Gastrocnemius medialis (tissue), 4 donors: ENCODE measurements around the gene CHST3. TPM values are rescaled to one million over a fixed set of nuclear protein-coding genes. Genes with fewer than 3 reads are reported as not detected.

ENCODE experiments used
- ATAC-seq, 2 donors: fragments of 150-250 bp; one replicate each; pipeline ENCODE4 v1.9.1; 2016
- DNase-seq, 2 donors: peaks; one replicate each; pipeline ENCODE4 v3.0.0-alpha.2; 2019
- H3K27ac ChIP-seq, 4 donors: fragments of 200-600 bp; sonication (generic); 1 replicate in 1 of 4; 2 replicates in 3 of 4; pipeline ENCODE4 v1.5.1; 2016 to 2018; ENCODE audit warnings: mild to moderate bottlenecking in 2 of 4, moderate library complexity in 1 of 4
- H3K27me3 ChIP-seq, 3 donors: fragments of 200-600 bp; sonication (generic) in 2 of 3; 1 replicate in 1 of 3; 2 replicates in 2 of 3; pipeline versions ENCODE4 v1.5.1 to v1.6.0; 2016 to 2019; ENCODE audit warnings: mild to moderate bottlenecking in 1 of 3, moderate library complexity in 1 of 3
- H3K36me3 ChIP-seq, 2 donors: fragments of 200-600 bp; sonication (generic) in 1 of 2; one replicate each; pipeline ENCODE4 v1.5.1; 2017 to 2018
- H3K4me1 ChIP-seq, 2 donors: fragments of 200-600 bp; sonication (generic) in 1 of 2; one replicate each; pipeline ENCODE4 v1.5.1; 2016 to 2017; ENCODE audit warnings: mild to moderate bottlenecking in 2 of 2
- H3K4me3 ChIP-seq, 4 donors: fragments of 200-600 bp; sonication (generic) in 3 of 4; 1 replicate in 1 of 4; 2 replicates in 3 of 4; pipeline ENCODE4 v1.5.1; 2016 to 2019; ENCODE audit warnings: mild to moderate bottlenecking in 2 of 4
- H3K9me3 ChIP-seq, 3 donors: fragments of 200-600 bp; sonication (generic) in 2 of 3; 1 replicate in 1 of 3; 2 replicates in 2 of 3; pipeline ENCODE4 v1.5.1; 2016 to 2019
- CTCF ChIP-seq, 5 experiments: fragments of 450-650 bp in 3 of 5; fragments of 200-600 bp in 2 of 5; sonication (generic) in 2 of 5; IDR thresholded peaks in 4 of 5; conservative IDR thresholded peaks in 1 of 5; 1 replicate in 4 of 5; 2 replicates in 1 of 5; pipeline ENCODE4 v1.5.1; 2016 to 2019; ENCODE audit warnings: antibody characterized with exemption in 5 of 5, mild to moderate bottlenecking in 3 of 5, moderate library complexity in 3 of 5
- POLR2A ChIP-seq, 2 donors: fragments of 450-650 bp; IDR thresholded peaks; one replicate each; pipeline ENCODE4 v1.6.1; 2017; ENCODE audit warnings: antibody characterized with exemption in 2 of 2, mild to moderate bottlenecking in 2 of 2, moderate library complexity in 2 of 2
- in situ Hi-C, 4 donors: fragments of 200-750 bp; cut with MboI; loops; one replicate each; pipeline versions ENCODE4 v1.15.0 to v1.8.0; 2017; ENCODE audit warnings: low sequenced_read_pairs in 4 of 4
- intact Hi-C: fragments of 100-400 bp; cut with DNase I; formaldehyde crosslinking; loops from one replicate; pipeline ENCODE4 v1.15.1; 2023; ENCODE audit warnings: low total_unique reads
- total RNA-seq, 4 donors: library from RNA; depleted of rRNA; stranded (reverse); fragments of >200 nt; gene quantifications; one replicate each; pipeline versions ENCODE4 v1.1.0 to v1.2.3, GENCODE V29; 2016

Gene CHST3
- total RNA-seq, 4 donors from 2014 or later: 11.5 to 31.6 (median 16.3) TPM

GRCh38 chr10:71970331-71970730, 6.1 kb downstream of the CHST3 start:
- TF ChIP-seq POLR2A (IDR thresholded peaks at IDR 0.05) (peak; percentile 46 to 63), CTCF (IDR thresholded peaks at IDR 0.05 in 4 of 5, conservative IDR thresholded peaks at IDR 0.05 in 1 of 5) (peak in 4 of 5 experiments; percentile 13 to 41 (median 36))
- Histone ChIP-seq H3K27me3 (no peaks in the 10 kb centered on the region), H3K27ac (peak overlapping the region; percentile 54 to 93 (median 84)), H3K36me3 (no peaks in the 10 kb centered on the region), H3K4me1 (peaks cover 91 to 95% of the 10 kb centered on the region in 2 donors), H3K4me3 (peak overlapping the region in 2 of 4 donors; percentile 2 to 36), H3K9me3 (no peaks in the 10 kb centered on the region)
- intact Hi-C loops: no loop called here
- ATAC-seq (peak; percentile 16 to 56), DNase-seq (peak; percentile 64 to 75)
- in situ Hi-C loops: loop anchor here in 3 of 4 donors (25.0 kb wide), 1 partner anchor 367 kb away; no protein-coding TSS in a partner anchor

DNA sequence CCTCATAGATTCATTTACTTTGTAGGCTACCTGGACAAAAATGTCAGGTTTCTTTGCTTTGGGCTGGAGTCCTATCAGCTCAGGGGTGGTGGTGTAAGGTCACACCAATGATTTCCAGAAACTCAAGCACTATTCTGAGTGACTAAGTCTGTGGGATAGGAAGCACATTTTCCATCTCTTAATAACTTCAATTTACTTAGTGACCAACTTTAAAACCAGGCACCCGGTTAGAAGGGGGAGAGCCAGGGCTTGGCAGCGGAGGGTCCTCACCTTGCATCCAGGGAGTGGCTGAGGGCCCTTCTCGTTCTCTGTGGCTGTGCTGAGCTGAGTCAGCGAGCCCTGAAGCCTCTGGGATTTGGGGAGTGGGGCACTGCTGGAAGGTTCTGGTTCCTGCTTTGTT, 6.7 kb downstream of the CHST3 start:
- H3K4me3 ChIP-seq: peak overlapping the region in 2 of 4 donors; percentile 2 to 36
- ATAC-seq: no peak

DNA sequence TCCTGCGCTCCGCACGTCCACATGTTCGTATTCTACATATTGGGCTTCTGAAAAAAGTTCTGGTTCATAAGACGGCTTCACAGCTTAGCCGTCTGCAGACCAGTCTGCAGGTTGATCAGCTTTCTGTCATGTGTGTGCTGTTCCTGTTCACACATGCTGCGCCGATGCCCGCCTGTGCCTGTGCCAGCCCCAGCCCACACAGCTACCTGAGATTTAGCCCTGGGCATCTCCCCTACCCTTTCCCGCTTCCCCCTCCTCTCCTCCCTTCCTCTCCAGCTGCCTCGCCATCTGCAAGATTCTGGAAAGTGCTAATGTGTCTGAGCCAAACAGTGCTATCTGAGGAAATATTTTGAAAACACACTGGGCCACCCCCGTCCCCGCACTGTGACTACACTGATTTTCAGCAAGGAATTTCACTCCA, 7.1 kb downstream of the CHST3 start:
- intact Hi-C loops (no loop called here), in situ Hi-C loops (loop anchor here in 3 of 4 donors (25.0 kb wide), 1 partner anchor 366 kb away; no protein-coding TSS in a partner anchor)
- Histone ChIP-seq H3K4me1 (peaks cover 89 to 95% of the 10 kb centered on the region in 2 donors), H3K9me3 (no peaks in the 10 kb centered on the region), H3K27ac (peak overlapping the region; percentile 54 to 93 (median 84)), H3K36me3 (no peaks in the 10 kb centered on the region), H3K4me3 (peak overlapping the region in 2 of 4 donors; percentile 2 to 36), H3K27me3 (no peaks in the 10 kb centered on the region)
- DNase-seq (no peak), ATAC-seq (no peak)
- TF ChIP-seq POLR2A (IDR thresholded peaks at IDR 0.05): no peak

More for the DNA sequence above, 6.7 kb downstream of the CHST3 start:
- TF ChIP-seq CTCF (IDR thresholded peaks at IDR 0.05 in 4 of 5, conservative IDR thresholded peaks at IDR 0.05 in 1 of 5) (no peak), POLR2A (IDR thresholded peaks at IDR 0.05) (no peak)
- H3K9me3 ChIP-seq: no peaks in the 10 kb centered on the region
- no peaks in the 10 kb centered on the region for H3K27me3 ChIP-seq
- H3K4me1 ChIP-seq: peaks cover 89 to 95% of the 10 kb centered on the region in 2 donors
- H3K36me3 ChIP-seq: no peaks in the 10 kb centered on the region
- intact Hi-C loops (no loop called here), in situ Hi-C loops (loop anchor here in 3 of 4 donors (25.0 kb wide), 1 partner anchor 366 kb away; no protein-coding TSS in a partner anchor)
- peak overlapping the region; percentile 54 to 93 (median 84) for H3K27ac ChIP-seq
- no peak for DNase-seq

- Histone ChIP-seq H3K4me1 (peaks cover 91 to 95% of the 10 kb centered on the region in 2 donors), H3K27ac (peak overlapping the region; percentile 54 to 93 (median 84)), H3K36me3 (no peaks in the 10 kb centered on the region), H3K9me3 (no peaks in the 10 kb centered on the region), H3K27me3 (no peaks in the 10 kb centered on the region), H3K4me3 (peak overlapping the region in 1 of 4 donors; percentile 36)
- no peak for ATAC-seq
- intact Hi-C loops (no loop called here), in situ Hi-C loops (loop anchor here in 3 of 4 donors (25.0 kb wide), 1 partner anchor 365 kb away; no protein-coding TSS in a partner anchor)
- DNase-seq: no peak
- TF ChIP-seq CTCF (IDR thresholded peaks at IDR 0.05 in 4 of 5, conservative IDR thresholded peaks at IDR 0.05 in 1 of 5): no peak
- no peak for TF ChIP-seq POLR2A (IDR thresholded peaks at IDR 0.05)
These were observed 7.8 kb downstream of the CHST3 start for GRCh38 chr10:71971769-71972555.
